ENCODE results near the gene RGMA. TPM values are rescaled to one million over a fixed set of nuclear protein-coding genes. Genes with fewer than 3 reads are reported as not detected.

RGMA gene, protein sequence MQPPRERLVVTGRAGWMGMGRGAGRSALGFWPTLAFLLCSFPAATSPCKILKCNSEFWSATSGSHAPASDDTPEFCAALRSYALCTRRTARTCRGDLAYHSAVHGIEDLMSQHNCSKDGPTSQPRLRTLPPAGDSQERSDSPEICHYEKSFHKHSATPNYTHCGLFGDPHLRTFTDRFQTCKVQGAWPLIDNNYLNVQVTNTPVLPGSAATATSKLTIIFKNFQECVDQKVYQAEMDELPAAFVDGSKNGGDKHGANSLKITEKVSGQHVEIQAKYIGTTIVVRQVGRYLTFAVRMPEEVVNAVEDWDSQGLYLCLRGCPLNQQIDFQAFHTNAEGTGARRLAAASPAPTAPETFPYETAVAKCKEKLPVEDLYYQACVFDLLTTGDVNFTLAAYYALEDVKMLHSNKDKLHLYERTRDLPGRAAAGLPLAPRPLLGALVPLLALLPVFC
- total RNA-seq (2021) (3.3 and 3.6 TPM in 2 replicates), Bru-seq, nascent RNA (percentile 32 among the genes with signal in this experiment), BruChase-seq, experiment 1, labeled RNA remaining after a 2-hour chase (percentile 40 among the genes with signal in this experiment), BruChase-seq, experiment 2, labeled RNA remaining after a 6-hour chase (percentile 31 among the genes with signal in this experiment)
- long read RNA-seq: 0 reads

DNA sequence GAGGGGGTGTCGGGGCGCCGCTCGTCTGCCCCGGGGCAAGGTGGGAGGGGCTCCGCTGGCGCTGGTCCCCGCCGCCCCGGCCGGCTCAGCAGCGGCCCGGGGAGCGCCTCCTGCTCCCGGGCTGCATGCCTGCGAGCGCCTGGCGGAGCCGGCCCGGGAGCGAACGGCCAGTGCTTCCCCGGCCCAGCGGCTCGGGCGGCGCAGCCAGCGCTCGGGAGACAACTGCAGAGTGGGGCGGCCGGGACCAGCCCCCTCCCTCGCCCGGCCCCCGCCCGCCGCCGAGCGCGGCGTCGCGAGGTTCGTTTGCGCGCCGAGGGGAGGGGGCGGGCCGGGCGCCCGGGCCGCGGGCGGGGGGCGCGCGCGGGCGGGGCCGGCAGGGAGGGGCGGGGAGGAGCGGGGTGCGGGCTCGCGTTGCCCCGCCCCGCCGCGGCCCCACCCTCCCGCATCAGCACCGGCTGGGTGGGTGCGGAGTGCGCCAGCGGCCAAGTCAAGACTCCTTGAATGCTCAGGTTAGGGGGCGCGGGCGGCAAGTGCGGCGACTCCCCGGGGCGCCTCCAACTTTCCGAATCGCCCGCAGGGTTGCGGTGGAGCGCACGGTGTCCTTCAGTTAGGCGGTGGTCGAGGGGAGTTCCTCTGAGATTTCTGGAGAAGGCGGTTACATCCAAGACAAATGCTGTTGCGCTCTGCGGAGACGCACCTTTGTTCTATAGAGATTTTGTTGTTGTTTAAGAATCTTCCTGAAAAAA, at the start of gene RGMA:
Gene RGMA (minus strand): TSS at position 231 of the 746 bp plus-strand sequence. CDS start 279 bp downstream, outside the sequence.
- intact Hi-C loops (cut with micrococcal nuclease; ENCODE audit: unreplicated experiment): loop anchor here (5.0 kb wide), 2 partner anchors 52 to 1028 kb away; no protein-coding TSS in a partner anchor
- no peak within 1 kb of the TSS for H3K4me3 ChIP-seq

DNA sequence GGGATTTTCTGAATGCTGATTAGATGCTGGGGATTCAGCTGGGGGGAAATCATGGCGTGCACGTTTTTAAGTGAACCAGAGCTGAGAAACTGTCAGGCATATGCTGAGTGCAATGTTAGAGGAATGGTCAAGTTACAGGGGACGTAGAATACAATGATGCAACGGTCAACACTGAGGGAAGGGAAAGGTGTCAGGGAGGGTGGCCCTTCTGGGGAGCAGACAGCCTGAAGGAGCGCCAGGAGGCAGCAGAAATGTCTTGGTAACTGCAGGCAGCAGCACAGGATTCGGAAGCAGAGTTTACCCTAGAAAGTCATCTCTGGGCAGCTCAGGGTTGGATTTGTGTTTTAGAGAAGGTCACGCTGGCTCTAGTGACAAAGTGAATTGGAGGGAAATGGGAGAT, 47.6 kb upstream of the RGMA start:
- H3K79me2 ChIP-seq (ENCODE audit: low read depth): no peaks in the 10 kb centered on the region
- ChIA-PET CTCF (no interaction called here), POLR2A (ENCODE audit: unreplicated experiment) (no interaction called here)
- H3K4me3 ChIP-seq: no peak overlapping the region
- H3K27ac ChIP-seq: no peak overlapping the region
- intact Hi-C loops (cut with micrococcal nuclease; ENCODE audit: unreplicated experiment): no loop called here
- H3K4me2 ChIP-seq: no peak overlapping the region
- BruUV-seq (replicated peaks): no TSS peak
- no peaks in the 10 kb centered on the region for H3K9me3 ChIP-seq (ENCODE audit: insufficient read depth, low read depth)
- no peaks in the 10 kb centered on the region for H3F3A ChIP-seq (ENCODE audit: insufficient read depth, low read depth)
- no peaks in the 10 kb centered on the region for H3K36me3 ChIP-seq (ENCODE audit: low read depth)
- no peaks in the 10 kb centered on the region for H4K20me1 ChIP-seq (ENCODE audit: insufficient read depth)
- H3K4me1 ChIP-seq (replicated peaks; ENCODE audit: insufficient read depth): no peaks in the 10 kb centered on the region
- no peak for TF ChIP-seq EZH2 (IDR thresholded peaks at IDR 0.05; ENCODE audit: low read depth)
- TF ChIP-seq, protein P1, sequence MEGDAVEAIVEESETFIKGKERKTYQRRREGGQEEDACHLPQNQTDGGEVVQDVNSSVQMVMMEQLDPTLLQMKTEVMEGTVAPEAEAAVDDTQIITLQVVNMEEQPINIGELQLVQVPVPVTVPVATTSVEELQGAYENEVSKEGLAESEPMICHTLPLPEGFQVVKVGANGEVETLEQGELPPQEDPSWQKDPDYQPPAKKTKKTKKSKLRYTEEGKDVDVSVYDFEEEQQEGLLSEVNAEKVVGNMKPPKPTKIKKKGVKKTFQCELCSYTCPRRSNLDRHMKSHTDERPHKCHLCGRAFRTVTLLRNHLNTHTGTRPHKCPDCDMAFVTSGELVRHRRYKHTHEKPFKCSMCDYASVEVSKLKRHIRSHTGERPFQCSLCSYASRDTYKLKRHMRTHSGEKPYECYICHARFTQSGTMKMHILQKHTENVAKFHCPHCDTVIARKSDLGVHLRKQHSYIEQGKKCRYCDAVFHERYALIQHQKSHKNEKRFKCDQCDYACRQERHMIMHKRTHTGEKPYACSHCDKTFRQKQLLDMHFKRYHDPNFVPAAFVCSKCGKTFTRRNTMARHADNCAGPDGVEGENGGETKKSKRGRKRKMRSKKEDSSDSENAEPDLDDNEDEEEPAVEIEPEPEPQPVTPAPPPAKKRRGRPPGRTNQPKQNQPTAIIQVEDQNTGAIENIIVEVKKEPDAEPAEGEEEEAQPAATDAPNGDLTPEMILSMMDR (conservative IDR thresholded peaks at IDR 0.05): no peak
- no peak for DNase-seq
- H3K9me2 ChIP-seq (ENCODE audit: insufficient read depth): no peaks in the 10 kb centered on the region
- H2AFZ ChIP-seq: no peak overlapping the region
- peaks cover 87% of the 10 kb centered on the region for H3K27me3 ChIP-seq (ENCODE audit: insufficient read depth, low read depth)

More for the DNA sequence above, at the start of gene RGMA:
- no peak for DNase-seq
- no peaks in the 10 kb centered on the region for H3K9me3 ChIP-seq (ENCODE audit: insufficient read depth, low read depth)
- no peak within 1 kb of the TSS for H2AFZ ChIP-seq
- no peaks in the 10 kb centered on the region for H3K36me3 ChIP-seq (ENCODE audit: low read depth)
- no peaks in the 10 kb centered on the region for H3F3A ChIP-seq (ENCODE audit: insufficient read depth, low read depth)
- no peak for TF ChIP-seq EZH2 (IDR thresholded peaks at IDR 0.05; ENCODE audit: low read depth)
- TF ChIP-seq, protein P1 (conservative IDR thresholded peaks at IDR 0.05): no peak
- no peaks in the 10 kb centered on the region for H3K9me2 ChIP-seq (ENCODE audit: insufficient read depth)
- ChIA-PET CTCF (no interaction called here), POLR2A (ENCODE audit: unreplicated experiment) (no interaction called here)
- H4K20me1 ChIP-seq (ENCODE audit: insufficient read depth): no peaks in the 10 kb centered on the region
- peaks cover 44% of the 10 kb centered on the region for H3K27me3 ChIP-seq (ENCODE audit: insufficient read depth, low read depth)
- no TSS peak for BruUV-seq (replicated peaks)
- no peaks in the 10 kb centered on the region for H3K79me2 ChIP-seq (ENCODE audit: low read depth)
- no peak within 1 kb of the TSS for H3K4me2 ChIP-seq
- H3K4me1 ChIP-seq (replicated peaks; ENCODE audit: insufficient read depth): no peaks in the 10 kb centered on the region
- H3K27ac ChIP-seq: no peak within 1 kb of the TSS

DNA sequence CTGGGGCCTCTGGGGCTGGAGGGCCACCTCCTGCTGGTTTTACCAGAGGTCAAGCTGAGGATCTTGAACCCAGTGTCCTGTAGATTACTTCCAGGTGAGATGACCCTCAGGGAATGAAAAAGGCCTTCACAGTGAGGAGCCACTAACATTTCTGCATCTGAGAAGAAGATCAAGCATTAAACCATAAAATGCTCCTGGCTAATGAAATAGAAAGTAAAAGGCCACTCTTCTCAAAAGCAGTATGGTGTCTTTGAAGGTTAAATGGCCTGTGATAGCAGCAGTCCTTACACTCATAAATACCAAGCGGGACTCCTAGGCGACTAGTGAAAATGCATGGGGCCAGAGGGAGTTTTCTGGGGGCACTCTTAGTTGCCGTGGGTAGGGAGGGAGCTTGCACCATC, 47.0 kb upstream of the RGMA start:
- intact Hi-C loops (cut with micrococcal nuclease; ENCODE audit: unreplicated experiment): no loop called here
- no peak overlapping the region for H3K4me3 ChIP-seq
- no peak overlapping the region for H3K27ac ChIP-seq
- H3K9me3 ChIP-seq (ENCODE audit: insufficient read depth, low read depth): no peaks in the 10 kb centered on the region
- H3K27me3 ChIP-seq (ENCODE audit: insufficient read depth, low read depth): peaks cover 86% of the 10 kb centered on the region
- no peaks in the 10 kb centered on the region for H3F3A ChIP-seq (ENCODE audit: insufficient read depth, low read depth)
- H3K4me2 ChIP-seq: no peak overlapping the region
- no peaks in the 10 kb centered on the region for H4K20me1 ChIP-seq (ENCODE audit: insufficient read depth)
- H3K9me2 ChIP-seq (ENCODE audit: insufficient read depth): no peaks in the 10 kb centered on the region
- BruUV-seq (replicated peaks): no TSS peak
- no peaks in the 10 kb centered on the region for H3K4me1 ChIP-seq (replicated peaks; ENCODE audit: insufficient read depth)
- TF ChIP-seq, protein P1 (conservative IDR thresholded peaks at IDR 0.05): no peak
- TF ChIP-seq EZH2 (IDR thresholded peaks at IDR 0.05; ENCODE audit: low read depth): no peak
- CTCF ChIA-PET: no interaction called here
- no peak overlapping the region for H2AFZ ChIP-seq
- H3K79me2 ChIP-seq (ENCODE audit: low read depth): no peaks in the 10 kb centered on the region
- POLR2A ChIA-PET (ENCODE audit: unreplicated experiment): no interaction called here
- H3K36me3 ChIP-seq (ENCODE audit: low read depth): no peaks in the 10 kb centered on the region
- no peak for DNase-seq

All from PC-9 (cell line).